SK-N-SH (cell line): Measurements from ENCODE around the gene KIF27. TPM values are rescaled to one million over a fixed set of nuclear protein-coding genes. Genes with fewer than 3 reads are reported as not detected.

ENCODE experiments used
- CTCF ChIA-PET: fragments of 300-600, 350-600 bp; formaldehyde crosslinking; extraction: SDS; loops from one replicate; lab custom pipeline; 2021; lab: Yijun Ruan, JAX
- POLR2A ChIA-PET: fragments of 350-600 bp; sonication (Branson Sonifier 250); formaldehyde crosslinking; extraction: SDS; loops from one replicate; lab custom pipeline; 2020; ENCODE audit warnings: antibody characterized with exemption, inconsistent platforms; lab: Yijun Ruan, JAX
- DNase-seq: peaks from one replicate; pipeline ENCODE4 v3.0.0; 2012
- H2AFZ ChIP-seq: fragments of 200-600 bp; sonication (generic); 2 replicates; pipeline ENCODE4 v1.8.1; 2016; ENCODE audit warnings: antibody characterized with exemption, mild to moderate bottlenecking, low read depth
- H3F3A ChIP-seq: fragments of 200-600 bp; sonication (generic); replicated peaks from 2 replicates; pipeline ENCODE3; 2016; ENCODE audit warnings: antibody characterized with exemption, mild to moderate bottlenecking; ENCODE audit not compliant: insufficient read depth
- H3K27ac ChIP-seq, 2 experiments: fragments of 200-500 bp in 1 of 2; fragments of 200-600 bp in 1 of 2; sonication (Bioruptor generic) in 1 of 2; sonication (generic), shearing (Covaris generic) in 1 of 2; 2 replicates each; pipeline versions ENCODE4 v1.5.1 to v1.6.1; 2014 to 2016; ENCODE audit warnings: low read depth in 2 of 2, inconsistent platforms in 1 of 2, low read length in 1 of 2, mild to moderate bottlenecking in 1 of 2, mixed read lengths in 1 of 2
- H3K27me3 ChIP-seq: fragments of 200-600 bp; sonication (generic), shearing (Covaris generic); 2 replicates; pipeline ENCODE4 v1.6.1; 2016; ENCODE audit warnings: mixed run types; ENCODE audit not compliant: insufficient read depth
- H3K36me3 ChIP-seq, 2 experiments: fragments of 200-500 bp in 1 of 2; fragments of 200-600 bp in 1 of 2; sonication (Bioruptor generic) in 1 of 2; sonication (generic) in 1 of 2; replicated peaks in 1 of 2; 2 replicates each; pipeline versions ENCODE3 to v1.5.1; 2014 to 2016; ENCODE audit warnings: low read length in 1 of 2, mild to moderate bottlenecking in 1 of 2; ENCODE audit not compliant: insufficient read depth in 2 of 2, control insufficient read depth in 1 of 2
- H3K4me1 ChIP-seq, 2 experiments: fragments of 200-500 bp in 1 of 2; fragments of 200-600 bp in 1 of 2; sonication (Bioruptor generic) in 1 of 2; sonication (generic), shearing (Covaris generic) in 1 of 2; 2 replicates each; pipeline versions ENCODE4 v1.5.1 to v1.6.1; 2014 to 2016; ENCODE audit warnings: low read depth in 1 of 2, low read length in 1 of 2, mixed run types in 1 of 2; ENCODE audit not compliant: insufficient read depth in 2 of 2, control insufficient read depth in 1 of 2
- H3K4me2 ChIP-seq: fragments of 200-600 bp; sonication (generic), shearing (Covaris generic); 2 replicates; pipeline ENCODE4 v1.6.1; 2017; ENCODE audit warnings: mixed run types
- H3K4me3 ChIP-seq, 2 experiments: fragments of 200-500 bp in 1 of 2; fragments of 200-600 bp in 1 of 2; sonication (Bioruptor generic) in 1 of 2; sonication (generic), shearing (Covaris generic) in 1 of 2; 2 replicates each; pipeline versions ENCODE4 v1.5.1 to v1.8.1; 2014 to 2016; ENCODE audit warnings: low read depth in 2 of 2, inconsistent platforms in 1 of 2, low read length in 1 of 2, mild to moderate bottlenecking in 1 of 2, mixed read lengths in 1 of 2, moderate library complexity in 1 of 2
- H3K79me2 ChIP-seq: fragments of 200-600 bp; sonication (generic); 2 replicates; pipeline ENCODE4 v1.8.1; 2017; ENCODE audit warnings: mild to moderate bottlenecking; ENCODE audit not compliant: insufficient read depth
- H3K9ac ChIP-seq: fragments of 200-600 bp; sonication (generic); 2 replicates; pipeline ENCODE4 v1.6.1; 2017; ENCODE audit warnings: mixed run types
- H3K9me2 ChIP-seq: fragments of 200-600 bp; sonication (generic); 2 replicates; pipeline ENCODE4 v1.6.1; 2017; ENCODE audit warnings: mixed run types
- H3K9me3 ChIP-seq: fragments of 200-600 bp; sonication (generic); 2 replicates; pipeline ENCODE4 v1.6.1; 2017; ENCODE audit warnings: mixed run types, mild to moderate bottlenecking, moderate library complexity
- H4K20me1 ChIP-seq: fragments of 200-600 bp; sonication (generic); 2 replicates; pipeline ENCODE4 v1.6.1; 2017; ENCODE audit warnings: mild to moderate bottlenecking, mixed run types; ENCODE audit not compliant: insufficient read depth
- CHD2 ChIP-seq: fragments of 150-350 bp; IDR thresholded peaks from 2 replicates; pipeline ENCODE4 v1.6.1; 2018; ENCODE audit warnings: low read length; ENCODE audit not compliant: partially characterized antibody
- ELF1 ChIP-seq: IDR thresholded peaks from 2 replicates; pipeline ENCODE4 v1.4.0; 2012
- EP300 ChIP-seq, 2 experiments: IDR thresholded peaks; 2 replicates each; pipeline versions ENCODE4 v1.4.0 to v1.6.1; 2012; ENCODE audit warnings: borderline replicate concordance in 1 of 2, low read depth in 1 of 2, low read length in 1 of 2
- EZH2phosphoT487 ChIP-seq: fragments of 200-600 bp; sonication (generic); IDR thresholded peaks from 2 replicates; pipeline ENCODE4 v1.6.1; 2017; ENCODE audit warnings: low read depth, mixed run types, mild to moderate bottlenecking, antibody characterized with exemption, moderate library complexity, borderline replicate concordance
- FOSL2 ChIP-seq: IDR thresholded peaks from 2 replicates; pipeline ENCODE4 v1.4.0; 2012; ENCODE audit warnings: low read depth, mild to moderate bottlenecking, moderate library complexity, borderline replicate concordance
- FOXJ3 ChIP-seq: sonication (generic); formaldehyde crosslinking; IDR thresholded peaks from 2 replicates; pipeline ENCODE4 v1.5.1; 2020; ENCODE audit warnings: mild to moderate bottlenecking, missing genetic modification reagents
- FOXM1 ChIP-seq: IDR thresholded peaks from 2 replicates; pipeline ENCODE4 v1.4.0; 2012; ENCODE audit warnings: low read depth, mild to moderate bottlenecking
- GATA2 ChIP-seq: sonication (generic); formaldehyde crosslinking; IDR thresholded peaks from 2 replicates; pipeline ENCODE4 v1.5.0; 2020; ENCODE audit warnings: mild to moderate bottlenecking, missing genetic modification reagents
- JUND ChIP-seq: IDR thresholded peaks from 2 replicates; pipeline ENCODE4 v1.4.0; 2012
- MEF2A ChIP-seq: IDR thresholded peaks from 2 replicates; pipeline ENCODE4 v1.4.0; 2012; ENCODE audit warnings: low read depth, borderline replicate concordance
- MXI1 ChIP-seq: IDR thresholded peaks from 2 replicates; pipeline ENCODE4 v1.6.1; 2012; ENCODE audit warnings: mild to moderate bottlenecking, low read depth, low read length, improper control_type of control experiment
- NRF1 ChIP-seq: IDR thresholded peaks from 2 replicates; pipeline ENCODE4 v1.6.1; 2012; ENCODE audit warnings: low read depth, mild to moderate bottlenecking, low read length
- RCOR1 ChIP-seq: fragments of 150-350 bp; IDR thresholded peaks from 2 replicates; pipeline ENCODE4 v1.6.1; 2017; ENCODE audit warnings: antibody characterized with exemption, low read length
- SIN3A ChIP-seq: IDR thresholded peaks from 2 replicates; pipeline ENCODE4 v1.6.1; 2012; ENCODE audit warnings: low read depth, mild to moderate bottlenecking, low read length, moderate library complexity, borderline replicate concordance
- TAF1 ChIP-seq: IDR thresholded peaks from 2 replicates; pipeline ENCODE4 v1.6.1; 2012; ENCODE audit warnings: low read depth, mild to moderate bottlenecking, low read length, moderate library complexity, borderline replicate concordance
- TCF12 ChIP-seq: IDR thresholded peaks from 2 replicates; pipeline ENCODE4 v1.4.0; 2012
- TEAD4 ChIP-seq: IDR thresholded peaks from 2 replicates; pipeline ENCODE4 v1.4.0; 2012; ENCODE audit warnings: mild to moderate bottlenecking, borderline replicate concordance; ENCODE audit not compliant: insufficient read depth
- WGBS: methylation state at CpG from one replicate; pipeline ENCODE4 v1.1.6; 2017; ENCODE audit warnings: low lambda C conversion rate; 5-methylcytosine and 5-hydroxymethylcytosine counted together
- polyA plus RNA-seq, 3 experiments: library from polyadenylated mRNA; depleted of rRNA; stranded (reverse); fragments of >200 nt; gene quantifications; 2 replicates each; pipeline ENCODE4 v1.2.3, GENCODE V29; 2012
- TF ChIP-seq, protein P1 (sequence below): IDR thresholded peaks from 2 replicates; pipeline ENCODE4 v1.4.0; 2012; ENCODE audit warnings: low read depth
- TF ChIP-seq, protein P2 (sequence below): IDR thresholded peaks from 2 replicates; pipeline ENCODE4 v1.4.0; 2012; ENCODE audit warnings: low read depth, borderline replicate concordance
- TF ChIP-seq, protein P3 (sequence below): fragments of 150-350 bp; IDR thresholded peaks from 2 replicates; pipeline ENCODE4 v1.6.1; 2016; ENCODE audit warnings: mild to moderate bottlenecking, low read depth, low read length
- TF ChIP-seq, protein P4 (sequence below): fragments of 200-600 bp; sonication (generic); IDR thresholded peaks from 2 replicates; pipeline ENCODE4 v1.6.1; 2017; ENCODE audit warnings: antibody characterized with exemption, mild to moderate bottlenecking, moderate library complexity

Gene KIF27, protein sequence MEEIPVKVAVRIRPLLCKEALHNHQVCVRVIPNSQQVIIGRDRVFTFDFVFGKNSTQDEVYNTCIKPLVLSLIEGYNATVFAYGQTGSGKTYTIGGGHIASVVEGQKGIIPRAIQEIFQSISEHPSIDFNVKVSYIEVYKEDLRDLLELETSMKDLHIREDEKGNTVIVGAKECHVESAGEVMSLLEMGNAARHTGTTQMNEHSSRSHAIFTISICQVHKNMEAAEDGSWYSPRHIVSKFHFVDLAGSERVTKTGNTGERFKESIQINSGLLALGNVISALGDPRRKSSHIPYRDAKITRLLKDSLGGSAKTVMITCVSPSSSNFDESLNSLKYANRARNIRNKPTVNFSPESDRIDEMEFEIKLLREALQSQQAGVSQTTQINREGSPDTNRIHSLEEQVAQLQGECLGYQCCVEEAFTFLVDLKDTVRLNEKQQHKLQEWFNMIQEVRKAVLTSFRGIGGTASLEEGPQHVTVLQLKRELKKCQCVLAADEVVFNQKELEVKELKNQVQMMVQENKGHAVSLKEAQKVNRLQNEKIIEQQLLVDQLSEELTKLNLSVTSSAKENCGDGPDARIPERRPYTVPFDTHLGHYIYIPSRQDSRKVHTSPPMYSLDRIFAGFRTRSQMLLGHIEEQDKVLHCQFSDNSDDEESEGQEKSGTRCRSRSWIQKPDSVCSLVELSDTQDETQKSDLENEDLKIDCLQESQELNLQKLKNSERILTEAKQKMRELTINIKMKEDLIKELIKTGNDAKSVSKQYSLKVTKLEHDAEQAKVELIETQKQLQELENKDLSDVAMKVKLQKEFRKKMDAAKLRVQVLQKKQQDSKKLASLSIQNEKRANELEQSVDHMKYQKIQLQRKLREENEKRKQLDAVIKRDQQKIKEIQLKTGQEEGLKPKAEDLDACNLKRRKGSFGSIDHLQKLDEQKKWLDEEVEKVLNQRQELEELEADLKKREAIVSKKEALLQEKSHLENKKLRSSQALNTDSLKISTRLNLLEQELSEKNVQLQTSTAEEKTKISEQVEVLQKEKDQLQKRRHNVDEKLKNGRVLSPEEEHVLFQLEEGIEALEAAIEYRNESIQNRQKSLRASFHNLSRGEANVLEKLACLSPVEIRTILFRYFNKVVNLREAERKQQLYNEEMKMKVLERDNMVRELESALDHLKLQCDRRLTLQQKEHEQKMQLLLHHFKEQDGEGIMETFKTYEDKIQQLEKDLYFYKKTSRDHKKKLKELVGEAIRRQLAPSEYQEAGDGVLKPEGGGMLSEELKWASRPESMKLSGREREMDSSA (N-terminal part only)
- polyA plus RNA-seq (2012; rRNA removed): 0.78 and 0.81 TPM in 2 replicates
- 0.68 and 0.95 TPM in 2 replicates for polyA plus RNA-seq (2012; cell fraction: cytosol; rRNA removed)
- polyA plus RNA-seq (2012; cell fraction: nucleus; rRNA removed): 0.77 and 2.3 TPM in 2 replicates

DNA sequence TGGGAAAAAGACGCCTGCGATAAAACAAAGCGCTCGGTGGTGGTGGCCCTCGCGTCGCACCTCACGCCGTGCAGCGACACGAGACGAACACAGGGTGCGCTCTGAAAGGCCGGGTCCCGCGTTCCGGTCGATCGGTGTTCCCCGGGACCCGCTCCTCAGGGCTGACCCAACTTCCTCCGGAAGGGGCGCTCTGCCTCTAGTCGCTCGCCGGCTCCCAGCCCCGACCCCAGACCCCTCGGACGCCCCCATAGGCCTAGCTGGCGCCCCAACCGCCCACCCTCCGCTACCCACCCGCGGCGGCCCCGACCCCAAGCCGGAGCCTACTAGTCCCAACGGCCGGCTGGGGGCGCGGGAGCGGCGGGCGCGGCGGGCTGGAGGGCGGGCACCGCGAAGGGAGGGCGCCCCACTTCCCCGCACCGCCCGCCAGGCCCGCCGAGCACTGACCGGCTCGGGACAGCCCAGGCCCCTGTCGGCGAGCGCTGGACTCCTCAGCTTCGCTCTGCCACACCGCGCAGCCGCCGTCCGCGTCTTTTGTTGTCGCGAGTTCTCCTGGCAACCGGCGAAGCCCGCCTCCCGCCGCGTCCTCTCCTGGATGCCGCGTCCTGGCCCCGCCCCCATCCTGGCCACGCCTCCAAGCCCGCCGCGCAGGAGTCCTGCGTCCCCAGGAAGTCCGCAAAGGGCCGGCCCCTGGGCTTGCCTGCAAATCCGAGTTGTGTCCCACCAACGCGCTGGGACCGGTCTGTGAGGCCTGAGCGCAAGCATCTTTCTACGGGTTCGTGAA is at the start of gene KIF27:
TSS of gene KIF27 (minus strand) at position 506 of the 781 bp plus-strand sequence. CDS start 5,841 bp downstream, outside the sequence.
- Histone ChIP-seq H3F3A (peaks cover 16% of the 10 kb centered on the region), H3K36me3 (peaks cover 0 to 9% of the 10 kb centered on the region in 2 experiments), H3K9me3 (no peaks in the 10 kb centered on the region), H3K79me2 (peaks cover 18% of the 10 kb centered on the region), H4K20me1 (no peaks in the 10 kb centered on the region), H3K4me1 (peaks cover 3 to 7% of the 10 kb centered on the region in 2 experiments; a peak in 3 of 4 replicates), H2AFZ (peak within 1 kb of the TSS; percentile 92), H3K27me3 (no peaks in the 10 kb centered on the region), H3K27ac (peak within 1 kb of the TSS; percentile 85 to 88), H3K9ac (peak within 1 kb of the TSS; percentile 94), H3K9me2 (no peaks in the 10 kb centered on the region), H3K4me3 (peak within 1 kb of the TSS; percentile 54 to 81), H3K4me2 (peak within 1 kb of the TSS; percentile 91)
- peak; percentile 96 for DNase-seq
- POLR2A ChIA-PET: interaction anchor here (0.7 to 2.0 kb wide), 3 partner anchors 59 to 853 kb away, joined by 3 to 14 read pairs (median 5); partner anchors contain the start of genes HNRNPK and RMI1
- CTCF ChIA-PET: interaction anchor here (0.7 to 5.3 kb wide), 24 partner anchors 9 to 1729 kb away, joined by 3 to 31 read pairs (median 4); no protein-coding TSS in a partner anchor
- WGBS: 2% methylated on average over 13 of the region's 92 CpGs
- TF ChIP-seq FOXJ3 (CRISPR knock-in tag): no peak
- TF ChIP-seq ELF1: peak; percentile 77; the same call in 1 of the 2 replicates
- TF ChIP-seq TEAD4: no peak
- TF ChIP-seq RCOR1: no peak
- TF ChIP-seq EP300 (IDR thresholded peaks at IDR 0.05; ENCODE audit: borderline replicate concordance in 1 of 2, low read depth in 1 of 2, low read length in 1 of 2): no peak
- TF ChIP-seq, protein P1, sequence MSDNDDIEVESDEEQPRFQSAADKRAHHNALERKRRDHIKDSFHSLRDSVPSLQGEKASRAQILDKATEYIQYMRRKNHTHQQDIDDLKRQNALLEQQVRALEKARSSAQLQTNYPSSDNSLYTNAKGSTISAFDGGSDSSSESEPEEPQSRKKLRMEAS: peak; percentile 93
- TF ChIP-seq, protein P2, sequence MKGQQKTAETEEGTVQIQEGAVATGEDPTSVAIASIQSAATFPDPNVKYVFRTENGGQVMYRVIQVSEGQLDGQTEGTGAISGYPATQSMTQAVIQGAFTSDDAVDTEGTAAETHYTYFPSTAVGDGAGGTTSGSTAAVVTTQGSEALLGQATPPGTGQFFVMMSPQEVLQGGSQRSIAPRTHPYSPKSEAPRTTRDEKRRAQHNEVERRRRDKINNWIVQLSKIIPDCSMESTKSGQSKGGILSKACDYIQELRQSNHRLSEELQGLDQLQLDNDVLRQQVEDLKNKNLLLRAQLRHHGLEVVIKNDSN: no peak
- no peak for TF ChIP-seq EZH2phosphoT487
- TF ChIP-seq FOSL2: no peak
- TF ChIP-seq CHD2: peak; percentile 70
- no peak for TF ChIP-seq GATA2
- TF ChIP-seq MXI1: peak; percentile 70
- TF ChIP-seq, protein P3, sequence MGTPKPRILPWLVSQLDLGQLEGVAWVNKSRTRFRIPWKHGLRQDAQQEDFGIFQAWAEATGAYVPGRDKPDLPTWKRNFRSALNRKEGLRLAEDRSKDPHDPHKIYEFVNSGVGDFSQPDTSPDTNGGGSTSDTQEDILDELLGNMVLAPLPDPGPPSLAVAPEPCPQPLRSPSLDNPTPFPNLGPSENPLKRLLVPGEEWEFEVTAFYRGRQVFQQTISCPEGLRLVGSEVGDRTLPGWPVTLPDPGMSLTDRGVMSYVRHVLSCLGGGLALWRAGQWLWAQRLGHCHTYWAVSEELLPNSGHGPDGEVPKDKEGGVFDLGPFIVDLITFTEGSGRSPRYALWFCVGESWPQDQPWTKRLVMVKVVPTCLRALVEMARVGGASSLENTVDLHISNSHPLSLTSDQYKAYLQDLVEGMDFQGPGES: no peak
- no peak for TF ChIP-seq JUND
- TF ChIP-seq, protein P4, sequence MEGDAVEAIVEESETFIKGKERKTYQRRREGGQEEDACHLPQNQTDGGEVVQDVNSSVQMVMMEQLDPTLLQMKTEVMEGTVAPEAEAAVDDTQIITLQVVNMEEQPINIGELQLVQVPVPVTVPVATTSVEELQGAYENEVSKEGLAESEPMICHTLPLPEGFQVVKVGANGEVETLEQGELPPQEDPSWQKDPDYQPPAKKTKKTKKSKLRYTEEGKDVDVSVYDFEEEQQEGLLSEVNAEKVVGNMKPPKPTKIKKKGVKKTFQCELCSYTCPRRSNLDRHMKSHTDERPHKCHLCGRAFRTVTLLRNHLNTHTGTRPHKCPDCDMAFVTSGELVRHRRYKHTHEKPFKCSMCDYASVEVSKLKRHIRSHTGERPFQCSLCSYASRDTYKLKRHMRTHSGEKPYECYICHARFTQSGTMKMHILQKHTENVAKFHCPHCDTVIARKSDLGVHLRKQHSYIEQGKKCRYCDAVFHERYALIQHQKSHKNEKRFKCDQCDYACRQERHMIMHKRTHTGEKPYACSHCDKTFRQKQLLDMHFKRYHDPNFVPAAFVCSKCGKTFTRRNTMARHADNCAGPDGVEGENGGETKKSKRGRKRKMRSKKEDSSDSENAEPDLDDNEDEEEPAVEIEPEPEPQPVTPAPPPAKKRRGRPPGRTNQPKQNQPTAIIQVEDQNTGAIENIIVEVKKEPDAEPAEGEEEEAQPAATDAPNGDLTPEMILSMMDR: peak; percentile 38; the same call in 1 of the 2 replicates
- TF ChIP-seq TCF12: no peak; the same call in 1 of the 2 replicates
- TF ChIP-seq NRF1: peak; percentile 69
- TF ChIP-seq FOXM1: no peak
- peak; percentile 89; the same call in 1 of the 2 replicates for TF ChIP-seq SIN3A
- TF ChIP-seq TAF1: peak; percentile 84
- TF ChIP-seq MEF2A: no peak
